CD4-positive, alpha-beta T cell treated with Interleukin-15 for 1 hour (primary cell): ENCODE results near the gene PIK3R1.

Source experiments
- DNase-seq: peaks from one replicate; pipeline ENCODE4 v3.0.0-alpha.2; 2020

PIK3R1 gene

DNA sequence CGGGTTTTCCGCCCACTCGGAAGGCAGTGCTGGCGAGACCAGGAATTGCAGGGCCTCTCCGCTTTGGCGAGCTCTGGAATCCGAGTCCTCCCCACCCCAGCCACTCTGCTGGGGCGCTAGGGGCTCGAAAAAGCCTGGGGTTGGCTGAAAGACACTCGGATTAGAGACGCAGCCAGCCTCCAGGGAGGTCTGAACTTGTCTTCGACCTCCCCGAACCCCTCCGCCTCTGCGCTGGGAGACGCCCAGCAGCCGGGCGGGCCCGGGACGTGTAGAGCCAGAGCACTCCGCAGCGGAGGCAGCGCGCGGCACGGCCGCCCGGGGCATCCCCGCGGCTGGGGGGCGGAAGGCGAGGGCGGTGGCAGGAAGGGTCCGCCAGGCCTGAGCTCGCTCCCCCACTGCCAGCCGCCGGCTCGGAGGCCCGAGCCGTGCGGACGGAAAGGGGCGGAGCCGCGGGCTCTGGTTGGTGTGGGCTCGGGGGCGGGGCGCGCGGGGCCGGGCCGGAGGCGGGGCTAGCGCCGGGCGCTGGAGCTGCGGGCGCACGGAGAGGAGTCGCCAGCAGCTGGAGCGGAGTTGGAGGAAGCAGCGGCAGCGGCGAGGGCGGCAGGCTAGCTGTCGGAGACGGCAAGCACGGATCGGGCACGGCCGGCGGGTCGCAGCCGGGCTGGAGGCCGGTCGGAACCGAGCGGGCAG lies at the start of gene PIK3R1:
PIK3R1 (plus strand) TSS at position 549 of the 690 bp plus-strand sequence. CDS start 10,920 bp downstream, outside the sequence.
- peak; percentile 94 for DNase-seq

DNA sequence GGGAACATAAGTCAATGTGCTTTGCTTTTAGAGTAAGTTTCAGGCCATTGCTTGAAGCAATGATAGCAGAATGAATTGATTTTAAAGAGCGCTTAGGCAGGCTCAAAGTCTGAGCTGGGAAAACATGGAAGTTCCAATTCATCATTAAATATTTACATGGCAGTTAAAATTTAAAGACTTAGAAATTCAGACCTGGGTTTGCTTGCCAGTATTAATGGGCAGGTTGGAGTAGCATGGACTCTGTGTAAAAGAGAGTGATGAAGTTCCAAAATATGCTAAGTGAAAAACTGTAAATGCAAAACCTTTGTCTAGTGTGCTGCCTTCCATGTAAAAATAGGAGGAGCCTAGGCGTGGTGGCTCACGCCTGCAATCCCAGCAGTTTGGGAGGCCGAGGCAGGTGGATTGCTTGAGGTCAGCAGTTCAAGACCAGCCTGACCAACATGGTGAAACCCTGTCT lies 48.3 kb upstream of the PIK3R1 start:
- no peak for DNase-seq

DNA sequence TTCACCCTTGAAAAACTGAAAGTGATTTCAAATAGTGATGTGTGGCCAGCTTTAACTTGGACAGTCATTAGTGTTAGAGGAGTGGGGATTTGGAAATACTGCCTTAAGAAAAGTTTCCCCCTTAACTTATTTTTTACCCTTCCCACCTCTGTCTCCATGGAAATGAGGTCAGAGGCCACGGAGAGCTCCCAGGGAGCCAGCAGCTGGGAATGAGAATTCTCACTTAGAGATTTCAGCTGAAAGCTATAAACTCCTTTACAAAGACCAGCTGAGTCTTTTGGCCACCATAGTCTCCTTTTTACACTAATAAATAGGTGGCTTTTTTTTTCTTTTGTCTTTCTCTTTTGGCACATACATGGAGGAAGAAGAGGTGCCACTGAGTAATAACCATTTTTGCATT lies 45.7 kb upstream of the PIK3R1 start:
- no peak for DNase-seq

DNA sequence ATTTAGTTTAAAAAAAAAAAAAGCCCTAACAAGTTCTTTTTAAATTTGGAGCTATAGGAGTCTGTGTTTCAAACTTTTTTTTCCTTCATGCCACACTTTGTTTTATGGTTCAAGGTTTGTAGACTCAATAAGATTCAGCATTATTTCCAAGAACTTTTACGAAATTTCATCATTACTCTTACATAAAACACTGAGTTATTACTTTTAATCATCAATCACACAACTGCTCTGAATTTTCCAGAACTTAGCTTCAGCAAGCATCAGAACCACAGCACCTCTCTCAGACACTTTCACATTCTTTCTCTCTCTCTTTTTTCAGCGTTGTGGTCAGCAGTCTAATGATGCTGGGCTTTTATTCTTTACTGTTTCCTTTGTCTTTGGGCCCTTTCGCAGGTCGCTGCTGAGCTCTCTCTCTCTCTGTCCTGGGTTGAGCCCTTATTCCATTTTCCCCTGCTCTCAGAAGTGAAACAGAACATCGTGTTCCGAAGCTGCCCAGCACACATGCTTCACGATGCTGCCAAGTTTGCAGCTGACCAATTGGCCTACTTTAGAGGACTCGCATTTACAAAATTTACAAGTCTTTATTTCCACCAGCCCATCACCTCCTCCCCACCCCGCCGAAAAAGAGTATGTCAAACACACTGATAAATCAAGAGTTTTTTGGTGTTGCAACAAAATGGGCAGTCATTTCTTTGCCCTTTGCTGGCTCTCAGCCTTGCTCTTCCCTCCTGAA lies 44.6 kb upstream of the PIK3R1 start:
- no peak for DNase-seq

DNA sequence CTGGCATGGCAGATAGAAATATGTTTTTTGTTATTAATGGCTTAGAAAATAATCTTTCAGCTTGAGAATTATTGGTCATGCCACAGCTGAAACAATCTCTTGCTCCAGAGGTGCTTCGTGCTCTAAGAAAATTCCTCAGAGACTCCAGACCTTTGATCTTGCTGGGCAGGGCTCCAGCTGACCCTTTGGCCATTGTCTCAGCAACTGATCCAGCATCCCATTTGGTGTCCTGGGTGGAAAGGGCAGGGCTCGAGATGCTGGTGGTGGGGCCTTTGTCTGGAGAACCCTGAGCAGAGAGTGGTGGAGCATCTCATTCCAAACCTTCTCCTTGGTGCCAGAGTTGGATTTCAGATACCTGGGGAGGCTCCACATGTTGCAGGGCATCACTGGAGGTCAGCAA lies 43.2 kb upstream of the PIK3R1 start:
- no peak for DNase-seq

DNA sequence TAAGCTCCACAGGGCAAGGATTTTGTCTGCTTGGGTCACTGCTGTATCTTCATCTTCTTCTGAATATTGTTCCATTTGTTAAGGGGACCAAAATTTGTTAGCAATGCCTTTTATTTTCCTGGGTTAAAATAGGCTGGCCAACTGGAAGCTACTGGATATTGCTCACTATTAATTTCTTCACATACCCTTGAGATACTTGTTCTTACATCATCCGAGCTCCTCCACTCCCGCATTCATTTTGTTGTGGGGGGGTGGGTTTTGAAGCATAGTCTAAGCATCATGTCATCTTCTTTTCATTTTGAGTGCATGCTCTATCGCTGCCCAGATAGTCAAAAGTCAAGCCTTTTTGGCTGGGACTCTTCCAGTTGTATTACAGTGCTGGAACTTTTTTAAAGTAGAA lies 42.5 kb upstream of the PIK3R1 start:
- DNase-seq, result no peak

DNA sequence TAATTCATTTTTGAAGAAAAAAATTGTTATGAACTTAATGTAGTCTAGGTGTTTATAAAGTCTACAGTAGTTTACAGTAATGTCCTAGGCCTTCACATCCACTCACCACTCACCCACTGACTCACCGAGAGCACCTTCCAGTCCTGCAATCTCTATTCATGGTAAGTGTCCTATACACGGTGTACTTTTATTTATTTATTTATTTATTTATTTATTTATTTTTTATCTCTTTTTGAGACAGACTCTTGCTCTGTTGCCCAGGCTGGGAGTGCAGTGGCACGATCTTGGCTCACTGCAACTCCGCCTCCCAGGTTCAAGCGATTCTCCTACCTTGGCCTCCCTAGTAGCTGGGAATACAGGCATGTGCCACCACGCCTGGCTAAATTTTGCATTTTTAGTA lies 39.3 kb upstream of the PIK3R1 start:
- no peak for DNase-seq

DNA sequence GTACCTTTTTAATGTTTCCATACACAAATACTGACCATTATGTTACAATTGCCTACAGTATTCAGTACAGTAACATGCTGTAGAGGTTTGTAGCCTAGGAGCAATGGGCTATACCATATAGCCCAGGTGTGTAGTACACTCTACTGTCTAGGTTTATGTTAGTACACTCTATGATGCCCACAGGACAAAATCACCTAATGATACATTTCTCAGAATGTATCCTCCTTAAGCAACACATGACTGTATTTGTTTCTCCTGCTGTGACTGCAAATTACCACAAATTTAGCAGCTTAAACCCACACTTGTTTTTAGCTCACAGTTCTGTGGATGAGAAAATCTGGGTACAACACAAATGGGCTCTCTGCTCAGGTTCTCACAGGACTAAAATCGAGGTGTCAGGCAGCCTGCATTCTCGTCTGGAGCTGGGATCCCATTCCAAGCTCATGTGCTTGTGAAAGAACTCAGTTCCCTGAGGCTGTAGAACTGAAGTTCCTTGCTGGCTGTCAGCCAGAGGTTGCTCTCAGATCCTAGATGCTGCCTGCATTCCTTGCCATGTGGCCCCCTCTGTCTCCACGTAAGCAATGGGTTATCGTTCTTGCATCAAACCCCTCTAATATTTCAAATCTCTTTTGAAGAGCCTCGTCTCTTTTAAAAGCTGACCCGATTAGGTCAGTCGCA lies 38.6 kb upstream of the PIK3R1 start:
- DNase-seq, result no peak

DNA sequence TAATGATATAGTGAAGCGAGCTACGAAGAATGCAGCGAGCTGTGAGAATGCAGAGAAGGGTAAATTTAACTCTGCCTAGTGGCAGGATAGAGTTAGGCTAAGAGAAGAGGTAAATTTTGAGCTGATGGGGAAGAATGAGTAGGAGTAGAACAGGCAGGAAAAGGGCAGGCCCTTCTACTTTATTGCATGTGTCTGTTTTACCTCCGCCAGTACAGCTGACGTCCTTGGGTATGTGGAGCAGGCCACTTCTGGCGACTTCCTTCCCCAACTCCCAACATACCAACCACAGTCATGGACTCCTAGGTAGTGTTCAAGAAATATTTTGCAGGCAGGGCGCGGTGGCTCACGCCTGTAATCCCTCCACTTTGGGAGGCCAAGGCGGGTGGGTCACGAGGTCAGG lies 37.9 kb upstream of the PIK3R1 start:
- DNase-seq, result no peak

DNA sequence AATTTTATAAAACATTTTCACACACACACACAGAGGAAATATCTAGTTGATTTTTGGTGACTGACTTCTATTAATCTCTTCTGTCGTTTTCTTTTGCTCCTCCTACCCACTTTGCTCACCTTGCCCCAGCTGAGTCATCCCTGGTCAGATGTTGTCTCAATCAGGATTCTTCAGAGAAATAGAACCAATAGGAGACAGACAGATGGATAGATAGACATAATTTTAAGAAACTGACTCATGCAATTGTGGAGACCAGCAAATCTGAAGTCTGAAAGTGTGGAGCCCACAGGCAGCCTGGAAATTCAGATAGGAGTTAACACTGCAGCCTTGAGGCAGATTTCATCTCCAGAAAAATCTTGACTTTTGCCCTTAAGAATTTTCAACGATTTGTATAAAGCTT lies 37.0 kb upstream of the PIK3R1 start:
- DNase-seq, result no peak

DNA sequence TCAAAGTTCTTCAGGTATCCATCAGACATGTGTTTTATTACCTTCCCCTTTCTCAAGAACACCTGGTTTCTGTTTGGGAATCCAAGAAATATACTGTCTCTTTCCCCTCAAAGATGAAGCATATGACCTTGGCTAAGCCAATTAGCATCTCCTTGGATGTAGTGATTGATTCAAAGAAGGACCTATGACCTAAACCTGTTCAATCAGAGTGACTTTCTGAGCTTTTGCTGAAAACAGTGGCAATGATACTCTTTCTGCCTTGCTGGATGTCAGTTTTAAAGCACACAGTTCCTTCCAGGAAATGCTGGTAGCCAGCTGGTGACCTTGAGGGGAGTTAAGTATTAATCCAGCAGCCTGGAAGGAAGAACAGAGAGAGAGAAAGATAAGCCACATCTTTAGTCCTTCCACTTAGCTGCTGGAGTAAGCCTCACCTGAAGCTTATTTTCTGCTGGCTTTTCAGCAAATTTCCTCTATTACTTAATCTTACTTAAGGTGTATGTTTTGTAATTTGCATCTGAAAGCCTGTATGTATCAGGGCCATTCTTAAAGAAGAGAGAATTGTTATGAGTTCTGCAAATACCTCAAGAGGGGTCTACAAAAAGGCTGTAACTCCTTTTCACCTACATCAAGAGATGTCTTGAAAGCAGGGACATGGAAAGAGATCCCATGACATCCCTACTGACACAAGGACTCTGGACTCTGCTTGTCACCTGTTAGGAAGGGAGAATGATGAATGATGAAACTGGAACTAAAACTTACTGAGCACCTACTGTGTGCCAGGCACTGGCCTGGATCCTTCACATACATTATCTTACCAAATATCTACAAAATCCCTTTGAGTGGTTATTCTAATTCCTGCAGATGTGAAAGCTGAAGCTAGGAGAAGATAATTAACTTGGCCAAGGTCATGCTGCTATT lies 35.2 kb upstream of the PIK3R1 start:
- no peak for DNase-seq

DNA sequence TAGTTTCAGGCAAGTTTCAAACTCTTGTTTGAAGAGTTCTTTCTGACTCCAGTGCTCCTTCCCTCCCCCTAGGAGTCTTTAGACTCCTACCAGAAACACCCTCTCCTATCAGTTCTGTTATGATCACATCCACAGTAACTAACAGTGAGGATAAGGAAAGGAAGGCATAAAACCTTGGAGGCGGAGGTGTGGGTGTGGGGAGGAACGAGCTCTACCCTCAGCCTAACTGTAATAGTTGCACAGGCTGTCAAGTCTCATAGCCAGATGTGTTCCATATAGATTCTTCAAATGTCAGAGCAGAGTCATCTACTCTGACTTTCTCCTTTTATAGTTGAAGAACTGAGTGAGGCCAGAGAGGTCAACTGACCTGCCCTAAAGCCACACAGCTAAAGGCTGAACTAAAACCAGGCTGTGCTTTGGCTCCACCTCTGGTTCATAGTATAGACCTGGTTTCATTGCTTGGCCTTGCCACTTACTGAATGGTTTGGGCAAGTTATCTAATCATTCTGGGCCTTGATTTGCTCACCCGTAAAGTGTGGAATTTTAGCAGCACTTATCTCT lies 34.4 kb upstream of the PIK3R1 start:
- no peak for DNase-seq

DNA sequence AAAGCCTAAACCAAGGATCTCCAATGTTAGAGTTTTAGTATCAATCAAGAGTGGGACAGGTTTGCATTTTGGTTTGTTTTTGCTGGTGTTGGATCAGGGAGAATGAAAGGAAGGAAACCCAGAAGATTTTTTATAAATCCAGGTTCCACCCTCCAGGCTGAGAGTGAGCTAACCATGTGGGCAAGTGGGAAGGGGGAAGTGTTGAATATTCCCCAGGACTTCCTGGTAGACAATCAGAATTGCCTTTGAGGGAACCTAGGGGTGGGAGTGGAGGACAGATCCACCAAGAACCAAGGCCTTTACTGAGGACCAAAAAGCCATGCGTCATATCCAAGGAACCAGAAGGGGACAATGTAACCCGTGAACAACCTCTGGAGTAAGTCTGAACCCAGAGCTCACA lies 33.5 kb upstream of the PIK3R1 start:
- no peak for DNase-seq

DNA sequence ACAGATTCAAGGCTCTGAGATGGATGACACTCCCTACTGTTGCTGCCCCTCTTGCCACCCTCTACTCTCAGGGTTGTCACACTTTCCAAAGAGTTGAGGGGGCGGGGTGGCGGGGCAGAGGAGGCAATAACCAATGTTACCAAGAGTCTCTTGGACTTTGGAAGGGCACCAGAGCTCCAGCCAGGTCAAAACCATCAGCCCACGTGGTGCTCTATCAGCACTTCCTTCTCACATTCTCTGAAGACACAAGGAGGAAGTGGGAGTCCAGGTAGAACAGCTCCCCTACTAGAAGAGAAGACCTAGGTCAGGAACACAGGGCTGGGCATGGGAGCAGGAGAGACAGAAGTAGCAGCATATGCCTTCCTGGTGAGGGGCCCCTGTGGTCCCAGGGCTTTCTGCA lies 33.0 kb upstream of the PIK3R1 start:
- no peak for DNase-seq

DNA sequence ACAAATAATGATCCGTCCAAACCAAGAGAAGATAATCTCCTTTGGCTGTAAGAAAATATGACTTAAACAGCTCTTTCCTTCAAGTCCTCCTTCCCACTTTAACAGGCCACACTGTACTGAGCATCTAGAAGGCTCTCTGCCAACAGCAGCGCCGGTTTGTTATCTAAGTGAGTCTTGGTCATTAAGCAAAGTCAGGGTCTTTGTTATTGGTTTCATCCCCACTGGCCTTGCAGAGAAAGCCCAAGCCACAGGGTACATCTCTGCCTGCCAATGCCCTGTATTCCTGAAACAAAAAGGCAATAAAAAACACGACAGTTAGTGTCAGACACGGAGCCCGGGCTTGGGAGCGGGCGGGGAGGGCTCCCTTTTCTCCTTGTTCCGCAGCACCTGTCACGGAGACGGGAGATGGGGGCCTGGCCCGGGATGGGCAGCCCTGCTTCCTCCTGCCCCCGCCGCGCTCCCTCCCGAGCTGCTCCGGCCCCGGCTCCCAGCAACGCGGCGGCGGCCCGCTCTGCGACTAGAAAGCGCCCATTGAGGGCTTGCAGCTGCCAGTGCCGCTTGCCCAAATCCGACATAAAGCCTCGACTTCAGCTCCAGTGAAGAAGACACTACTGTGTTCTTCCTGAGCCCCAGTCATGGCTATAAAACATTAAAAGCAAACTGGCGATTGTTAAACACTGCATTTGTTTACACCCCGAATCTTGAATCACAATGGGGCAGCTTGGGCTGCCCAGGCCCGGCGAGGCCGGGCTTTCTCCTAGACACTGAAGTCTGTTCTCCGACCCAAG lies 28.1 kb upstream of the PIK3R1 start:
- no peak for DNase-seq

DNA sequence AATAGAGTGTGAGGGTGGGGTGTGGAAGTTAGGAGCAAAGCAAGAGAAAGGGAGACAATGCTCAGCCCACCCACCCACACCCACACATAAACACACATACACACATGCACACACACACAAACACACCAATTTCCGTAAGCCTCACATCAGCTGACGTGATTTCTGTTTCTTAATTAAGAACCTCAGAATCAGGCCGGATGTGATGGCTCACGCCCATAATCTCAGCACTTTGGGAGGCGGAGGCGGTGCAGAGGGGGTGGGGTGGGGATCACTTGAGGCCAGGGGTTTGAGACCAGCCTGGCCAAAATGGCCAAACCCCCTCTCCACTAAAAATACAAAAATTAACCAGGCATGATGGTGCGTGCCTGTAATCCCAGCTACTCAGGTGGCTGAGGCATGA lies 26.4 kb upstream of the PIK3R1 start:
- DNase-seq, result no peak

DNA sequence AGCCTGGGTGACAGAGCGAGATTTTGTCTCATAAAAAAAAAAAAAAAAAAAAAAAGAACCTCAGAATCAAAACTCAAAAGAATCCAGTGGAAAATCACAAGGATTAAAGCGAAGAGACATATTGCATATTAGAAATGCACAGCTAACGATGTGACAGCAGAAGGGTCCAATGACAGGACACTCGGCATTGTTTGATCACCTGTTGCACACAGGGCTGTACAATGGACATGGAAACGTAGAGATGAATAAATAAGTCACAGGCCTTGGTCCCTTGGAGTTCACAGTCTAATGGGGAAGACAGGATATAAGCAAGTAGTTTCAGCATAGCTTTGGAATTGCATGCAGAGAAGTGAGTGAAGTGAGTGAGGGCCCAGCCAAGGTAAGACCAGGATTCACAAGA lies 25.9 kb upstream of the PIK3R1 start:
- DNase-seq, result no peak

DNA sequence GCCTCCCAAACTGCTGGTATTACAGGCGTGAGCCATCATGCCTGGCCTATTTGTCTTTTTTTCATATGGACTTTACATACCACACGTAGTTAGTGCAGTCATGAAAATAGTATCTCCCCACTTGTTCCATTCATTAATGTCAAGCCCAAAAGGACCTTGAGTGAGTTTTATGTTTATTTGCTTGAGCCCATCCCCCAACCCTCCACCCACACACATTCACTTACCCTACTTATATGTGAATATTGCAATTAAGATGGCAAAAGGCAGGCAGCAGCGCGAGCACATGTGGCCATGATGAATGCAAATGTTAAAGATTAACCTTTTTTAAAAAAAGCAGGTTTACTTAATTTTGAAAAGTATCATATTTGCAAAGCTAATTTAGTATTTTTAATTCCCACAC lies 24.9 kb upstream of the PIK3R1 start:
- no peak for DNase-seq

DNA sequence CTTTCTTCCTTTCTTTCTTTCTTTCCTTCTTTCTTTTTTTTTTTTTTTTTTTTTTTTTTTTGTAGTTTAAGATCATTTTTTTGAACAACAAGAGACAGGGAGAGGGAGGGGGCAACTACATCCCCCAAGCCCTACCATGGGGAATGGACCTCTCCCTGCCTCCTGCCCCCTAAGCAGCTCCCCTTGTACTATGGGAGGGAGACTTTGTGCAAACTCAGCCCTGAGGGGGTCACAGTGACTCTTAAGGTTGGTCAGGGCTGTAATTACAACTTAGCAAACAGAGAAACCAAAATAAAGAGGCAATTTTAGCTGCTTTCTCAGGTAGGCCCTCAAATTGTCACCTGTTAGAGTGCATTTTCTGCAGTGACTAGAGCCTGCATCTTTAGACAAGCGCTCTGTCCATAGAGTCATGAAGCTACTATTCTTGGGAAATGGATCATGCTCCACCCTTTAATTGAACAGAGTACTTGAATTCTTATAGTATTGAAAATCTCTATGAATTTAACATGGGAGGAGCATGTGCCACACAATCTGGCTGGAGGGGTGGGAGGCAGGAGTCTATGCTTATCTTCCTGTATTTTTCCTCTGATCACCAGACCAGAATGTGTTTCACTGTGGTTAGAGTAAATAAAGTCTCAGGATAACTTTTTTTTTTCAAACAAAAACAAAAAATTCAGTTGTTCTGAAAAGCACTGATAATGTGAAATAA lies 24.3 kb upstream of the PIK3R1 start:
- no peak for DNase-seq

DNA sequence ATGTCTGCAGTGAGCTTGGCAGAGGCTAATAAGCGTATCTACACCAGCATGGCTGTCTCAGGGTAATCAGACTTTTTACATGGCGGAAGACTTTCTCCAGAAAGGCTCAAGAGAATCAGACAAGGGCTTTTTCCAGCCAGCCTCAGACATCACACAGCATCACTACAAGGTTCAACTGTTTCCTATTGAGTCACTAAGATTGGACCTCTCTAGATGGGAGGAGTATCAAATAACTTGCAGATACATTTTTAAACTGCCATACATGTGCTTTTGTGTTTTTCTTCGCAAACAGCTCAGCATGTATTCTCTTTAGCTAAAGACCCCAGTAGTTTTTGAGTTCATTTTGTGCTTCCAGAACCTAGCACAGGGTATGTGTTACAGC lies 22.9 kb upstream of the PIK3R1 start:
- no peak for DNase-seq

DNA sequence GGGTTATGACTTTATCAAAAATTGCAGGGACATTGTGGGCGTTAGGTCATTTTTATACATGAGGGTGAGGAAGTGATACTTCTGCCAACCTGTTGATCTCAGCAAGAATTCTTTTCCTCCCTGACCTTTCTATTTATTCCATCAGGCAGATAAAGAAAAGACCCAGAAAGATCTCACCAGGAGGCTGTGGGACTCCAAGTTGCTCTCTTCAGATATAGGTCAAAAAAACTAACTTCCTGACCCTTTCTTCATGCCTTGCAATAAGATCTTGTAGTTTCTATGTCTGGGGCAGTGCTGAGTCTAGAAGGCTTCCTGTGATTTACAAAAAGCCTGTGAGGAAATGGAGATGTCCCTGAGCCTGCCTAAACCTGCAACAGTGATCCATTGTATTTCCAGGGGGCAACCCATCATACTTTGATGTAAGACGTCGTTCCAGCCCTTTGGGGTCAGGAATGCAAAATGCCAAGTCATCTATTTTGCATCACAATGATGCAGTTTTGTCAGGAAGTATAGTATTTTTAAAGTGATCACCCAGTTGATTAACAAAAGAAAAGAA lies 22.0 kb upstream of the PIK3R1 start:
- DNase-seq, result no peak
